Activated T-cell treated with anti-CD3 and anti-CD28 coated beads, Interleukin-2, amount 50 U/mL, for 48 hours (primary cell): ENCODE measurements around the gene ARHGAP44.

Experiments
- DNase-seq, 2 experiments: peaks; one replicate each; pipeline ENCODE4 v3.0.0-alpha.2; 2020

Gene ARHGAP44

DNA sequence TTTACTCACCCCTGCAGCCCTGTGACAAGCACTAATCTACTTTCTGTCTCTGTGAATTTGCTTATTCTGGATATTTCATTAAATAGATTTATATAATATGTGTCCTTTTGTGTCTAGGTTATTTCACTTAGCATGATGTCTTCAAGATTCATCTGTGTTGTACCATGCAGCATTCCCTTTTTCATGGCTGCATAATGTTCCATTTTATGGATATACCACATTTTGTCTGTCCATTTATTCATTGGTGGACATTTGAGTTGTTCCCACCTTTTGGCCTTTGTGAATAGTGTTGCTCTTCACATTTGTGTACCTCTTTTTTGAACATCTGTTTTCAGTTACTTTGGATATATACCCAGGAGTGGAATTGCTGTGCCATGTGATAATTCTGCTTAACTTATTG, 118.2 kb downstream of the ARHGAP44 start:
- no peak for DNase-seq

DNA sequence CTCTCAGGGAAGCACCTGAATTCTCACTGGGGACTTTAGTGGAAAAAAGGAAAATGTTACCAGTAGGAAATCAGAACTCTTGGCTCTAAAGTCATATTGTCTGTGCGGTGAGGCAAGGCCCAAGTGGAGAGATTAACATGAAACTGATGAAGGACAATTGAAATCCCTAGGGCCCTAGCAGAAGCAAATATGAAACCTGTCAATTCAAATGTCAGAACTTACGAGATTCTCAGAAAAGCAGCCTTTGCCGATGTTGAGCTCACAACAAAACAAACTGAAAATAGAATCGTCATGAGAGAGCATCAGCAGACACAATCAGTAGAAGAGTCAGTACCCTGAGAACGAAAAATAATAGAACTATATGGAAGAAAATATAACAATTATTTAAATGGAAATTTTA, 119.7 kb downstream of the ARHGAP44 start:
- DNase-seq, result no peak

- no peak for DNase-seq
Observed at GRCh38 chr17:12909511-12909910, 120.2 kb downstream of the ARHGAP44 start.

DNA sequence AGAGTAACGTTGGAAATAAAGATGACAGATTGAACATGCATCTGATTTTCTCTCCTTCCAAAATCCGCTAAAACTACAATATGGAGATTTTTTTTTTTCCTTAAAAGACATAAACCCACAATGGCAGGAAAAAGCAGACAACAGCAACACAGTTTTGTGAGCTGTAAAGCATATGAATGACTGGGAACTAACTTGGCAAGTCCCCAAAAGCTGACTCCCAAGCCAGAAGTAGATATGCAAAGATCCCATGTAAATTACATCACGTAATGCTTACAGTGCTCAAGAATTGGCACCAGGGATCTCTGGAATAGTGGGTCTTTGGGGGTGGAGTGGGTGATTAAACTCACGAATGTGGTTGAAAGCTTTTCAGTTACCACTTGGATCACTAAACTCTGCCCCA, 121.9 kb downstream of the ARHGAP44 start:
- no peak for DNase-seq

GRCh38 chr17:12917399-12917798, 128.1 kb downstream of the ARHGAP44 start:
- DNase-seq, result no peak

DNA sequence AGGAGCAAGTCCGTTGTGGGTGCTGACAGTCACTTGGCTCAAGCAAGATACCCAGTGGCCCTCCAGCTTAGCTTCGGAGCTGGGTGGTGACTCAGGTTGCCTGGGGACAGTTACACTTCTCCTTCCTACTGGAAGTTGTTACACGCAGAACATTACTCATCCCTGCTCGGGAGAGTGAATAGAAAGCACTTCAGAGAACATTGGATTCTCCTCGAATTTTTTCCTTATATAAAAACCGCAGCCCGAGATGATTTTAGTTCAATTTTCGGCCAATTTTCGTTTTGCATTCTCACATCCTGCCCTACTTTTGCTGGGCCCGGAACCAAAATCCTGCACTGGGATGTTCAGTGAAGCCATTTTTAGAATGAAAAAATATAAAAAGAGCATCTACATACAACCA, 128.8 kb downstream of the ARHGAP44 start:
- no peak for DNase-seq

DNA sequence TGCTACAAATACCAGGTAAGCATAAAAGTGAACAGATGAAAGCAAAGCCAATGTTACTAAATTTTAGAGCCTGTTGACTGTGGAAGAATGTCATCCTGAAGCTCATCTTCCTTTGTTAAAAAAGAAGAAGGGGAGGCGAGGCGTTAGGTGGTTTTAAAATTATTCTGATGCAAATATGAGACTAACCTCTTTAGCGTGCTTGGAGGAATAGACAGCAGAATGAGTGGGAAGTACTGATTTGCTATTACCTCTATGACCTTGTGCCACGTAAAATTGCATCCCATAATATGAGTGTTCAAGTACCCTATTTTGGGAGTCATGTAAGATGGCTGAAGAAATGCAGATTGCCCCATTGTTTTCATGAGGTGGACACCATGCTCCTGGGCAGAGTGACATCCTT, 132.8 kb downstream of the ARHGAP44 start:
- no peak for DNase-seq

GRCh38 chr17:12924614-12925013, 135.3 kb downstream of the ARHGAP44 start:
- DNase-seq, result no peak

- DNase-seq, result no peak
Observed at GRCh38 chr17:12927001-12927400, 137.7 kb downstream of the ARHGAP44 start.

- DNase-seq, result no peak
Observed at GRCh38 chr17:12927541-12928425, 138.5 kb downstream of the ARHGAP44 start.

- no peak for DNase-seq
Observed at GRCh38 chr17:12928736-12929135, 139.4 kb downstream of the ARHGAP44 start.

GRCh38 chr17:12936501-12936900, 147.2 kb downstream of the ARHGAP44 start:
- no peak for DNase-seq

DNA sequence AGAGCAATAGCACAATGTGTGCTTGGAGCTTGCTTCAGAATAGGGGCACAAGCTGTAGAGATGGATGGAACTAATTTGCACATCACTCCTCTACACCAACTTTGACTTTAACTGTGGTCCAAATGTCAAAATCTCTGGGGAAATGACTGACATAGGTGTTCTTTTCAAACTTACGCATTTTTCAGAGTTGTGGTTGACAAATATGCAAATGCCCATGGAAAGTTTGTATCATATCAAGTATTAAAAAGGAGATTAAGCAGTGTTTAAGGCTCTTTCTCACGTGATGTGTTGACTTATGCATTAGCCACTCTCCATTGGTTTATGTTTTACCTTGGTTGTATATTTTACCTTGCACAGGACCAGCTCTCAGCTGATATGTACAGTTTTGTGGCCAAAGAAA, 151.4 kb downstream of the ARHGAP44 start:
- DNase-seq, result no peak

DNA sequence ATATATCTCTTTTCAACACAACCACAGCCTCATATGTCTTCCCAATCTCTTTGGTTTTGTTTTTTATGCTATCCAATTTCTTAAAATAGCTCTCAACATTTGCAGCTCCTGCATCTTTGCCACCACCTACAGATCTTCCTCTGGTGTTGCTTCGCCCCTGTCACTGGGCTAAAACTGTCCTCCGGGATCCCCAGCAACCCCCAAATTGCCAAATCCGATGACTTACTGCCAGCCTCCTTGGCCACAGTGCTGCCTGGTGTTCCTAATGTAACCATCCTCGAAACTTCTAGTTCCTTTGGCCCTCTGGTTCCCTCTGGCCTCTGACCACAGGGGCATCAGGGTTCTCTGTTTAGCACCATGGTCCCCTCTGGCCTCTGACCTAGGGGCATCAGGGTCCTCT, 157.7 kb downstream of the ARHGAP44 start:
- DNase-seq, result no peak

- DNase-seq, result no peak
Observed at GRCh38 chr17:12952012-12952411, 162.7 kb downstream of the ARHGAP44 start.

DNA sequence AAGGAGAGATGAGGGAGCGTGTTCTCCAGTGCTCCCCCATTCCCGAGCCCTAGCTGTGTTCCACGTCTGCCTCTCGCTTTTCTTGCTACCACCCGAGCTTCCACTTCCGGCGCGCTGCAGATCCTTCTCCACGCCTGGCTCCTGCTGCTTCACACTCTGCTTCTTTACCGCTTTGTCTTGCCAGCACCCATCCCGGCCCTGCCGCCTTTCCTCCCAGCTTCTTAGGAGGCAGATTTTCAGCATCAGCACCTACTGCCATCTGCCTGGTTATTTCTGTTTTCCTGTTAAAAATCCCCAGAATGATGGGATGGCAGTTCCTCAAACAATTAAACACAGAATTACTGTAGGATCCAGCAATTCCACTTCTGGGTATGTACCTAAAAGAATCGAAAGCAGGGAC, 163.9 kb downstream of the ARHGAP44 start:
- no peak for DNase-seq

DNA sequence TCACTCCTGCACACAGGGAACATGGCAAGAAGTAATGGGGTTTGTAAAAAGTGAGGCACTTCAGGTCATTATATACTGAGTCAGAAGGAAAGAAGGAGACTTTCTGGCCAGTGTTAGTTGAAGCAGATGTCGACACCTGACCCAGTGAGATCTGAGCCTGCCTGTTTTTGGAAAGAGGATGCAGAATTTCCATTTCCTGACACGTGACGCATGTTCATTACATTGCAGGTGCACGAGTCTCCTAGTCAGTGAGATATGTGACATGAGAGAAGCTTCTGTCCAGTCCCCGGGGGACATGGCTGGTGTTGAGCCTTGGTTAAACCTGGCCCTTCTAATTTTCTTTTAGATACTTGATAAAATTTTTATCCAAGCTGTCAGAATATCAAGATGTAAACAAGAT, 166.2 kb downstream of the ARHGAP44 start:
- no peak for DNase-seq

- DNase-seq, result no peak
Observed at GRCh38 chr17:12958786-12959185, 169.5 kb downstream of the ARHGAP44 start.

GRCh38 chr17:12959441-12959840, 170.1 kb downstream of the ARHGAP44 start:
- no peak for DNase-seq

- no peak for DNase-seq
Observed at GRCh38 chr17:12961655-12962054, 172.4 kb downstream of the ARHGAP44 start.

DNA sequence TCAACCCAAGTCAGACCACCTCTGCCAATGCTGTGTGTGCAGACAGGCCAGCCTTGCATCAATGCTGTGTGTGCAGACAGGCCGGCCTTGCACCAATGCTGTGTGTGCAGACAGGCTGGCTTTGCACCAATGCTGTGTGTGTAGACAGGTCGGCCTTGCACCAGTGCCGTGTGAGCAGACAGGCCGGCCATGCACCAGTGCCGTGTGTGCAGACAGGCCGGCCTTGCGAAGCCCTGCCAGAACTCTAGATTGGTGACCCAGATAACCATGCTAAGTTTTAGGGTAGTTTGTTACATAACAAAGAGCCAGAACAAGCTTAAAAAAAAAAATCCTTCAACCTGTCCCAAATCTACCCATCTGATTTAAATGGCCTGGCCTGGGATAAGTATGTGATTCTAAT, 174.2 kb downstream of the ARHGAP44 start:
- no peak for DNase-seq

- no peak for DNase-seq
Observed at GRCh38 chr17:12964162-12964561, 174.9 kb downstream of the ARHGAP44 start.

DNA sequence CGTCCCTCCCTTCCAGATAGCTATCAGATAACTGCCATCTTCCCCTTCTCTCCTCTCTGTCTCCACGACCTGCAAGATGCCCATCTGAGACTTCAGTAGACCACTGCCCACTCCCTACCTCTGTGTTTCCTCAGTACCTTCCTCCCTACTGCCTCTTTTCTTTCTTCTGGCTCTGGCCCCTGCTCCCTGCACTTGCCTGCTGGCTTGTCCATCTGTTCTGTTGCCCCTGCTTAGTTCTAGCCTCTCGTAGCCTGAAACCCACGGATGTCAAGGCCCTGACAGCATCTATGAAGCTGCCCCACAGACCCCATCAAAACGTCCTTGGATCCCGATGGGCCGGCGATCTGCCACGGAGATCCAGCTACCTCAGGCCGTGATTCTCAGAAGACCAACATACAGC, 175.5 kb downstream of the ARHGAP44 start:
- DNase-seq, result no peak

GRCh38 chr17:12965988-12966387, 176.7 kb downstream of the ARHGAP44 start:
- DNase-seq, result no peak

- DNase-seq, result no peak
Observed at GRCh38 chr17:12966413-12966812, 177.1 kb downstream of the ARHGAP44 start.
